Stimulated activated CD8-positive, alpha-beta memory T cell treated with anti-CD3 and anti-CD28 coated beads, Interleukin-12 subunit alpha, Interleukin-12 subunit beta, amount 100 ng/mL, for 24 hours (primary cell): Measurements from ENCODE around the gene ZDHHC14.
"Not testable (repeated sequence)": the region's sequence is repeated elsewhere in the genome, so short reads cannot be mapped to it uniquely, and the experiment has no call there.

ENCODE experiments used
- DNase-seq: peaks from one replicate; pipeline ENCODE4 v3.0.0-alpha.2; 2020; ENCODE audit errors: extremely low read depth

The ZDHHC14 gene

GRCh38 chr6:157464653-157465535 lies 83.9 kb downstream of the ZDHHC14 start:
- no peak for DNase-seq

GRCh38 chr6:157466342-157466648 lies 85.3 kb downstream of the ZDHHC14 start:
- DNase-seq: no peak

GRCh38 chr6:157467339-157467738 lies 86.3 kb downstream of the ZDHHC14 start:
- DNase-seq: not testable (repeated sequence)

- DNase-seq: no peak
These were observed 87.1 kb downstream of the ZDHHC14 start for GRCh38 chr6:157468054-157468453.

GRCh38 chr6:157468574-157468973 lies 87.6 kb downstream of the ZDHHC14 start:
- no peak for DNase-seq

- DNase-seq: no peak
These were observed 88.4 kb downstream of the ZDHHC14 start for GRCh38 chr6:157469378-157469777.

- no peak for DNase-seq
These were observed 90.2 kb downstream of the ZDHHC14 start for GRCh38 chr6:157471077-157471686.

- no peak for DNase-seq
These were observed 91.1 kb downstream of the ZDHHC14 start for GRCh38 chr6:157471895-157472686.

- DNase-seq: no peak
These were observed 95.8 kb downstream of the ZDHHC14 start for GRCh38 chr6:157476797-157477196.

- no peak for DNase-seq
These were observed 97.9 kb downstream of the ZDHHC14 start for GRCh38 chr6:157478926-157479325.

GRCh38 chr6:157479464-157480303 lies 98.7 kb downstream of the ZDHHC14 start:
- no peak for DNase-seq

GRCh38 chr6:157481189-157481864 lies 100.3 kb downstream of the ZDHHC14 start:
- no peak for DNase-seq

GRCh38 chr6:157481865-157482249 lies 100.9 kb downstream of the ZDHHC14 start:
- DNase-seq: no peak

- no peak for DNase-seq
These were observed 102.8 kb downstream of the ZDHHC14 start for GRCh38 chr6:157483770-157484169.

- DNase-seq: no peak
These were observed 103.2 kb downstream of the ZDHHC14 start for GRCh38 chr6:157484181-157484580.

GRCh38 chr6:157486572-157486971 lies 105.6 kb downstream of the ZDHHC14 start:
- DNase-seq: no peak

GRCh38 chr6:157487110-157487773 lies 106.3 kb downstream of the ZDHHC14 start:
- no peak for DNase-seq

- no peak for DNase-seq
These were observed 107.1 kb downstream of the ZDHHC14 start for GRCh38 chr6:157488058-157488457.

GRCh38 chr6:157488716-157489118 lies 107.7 kb downstream of the ZDHHC14 start:
- no peak for DNase-seq

- DNase-seq: no peak
These were observed 109.8 kb downstream of the ZDHHC14 start for GRCh38 chr6:157490611-157491269.
